ENCODE results near the gene ATP4B.
"Not testable (repeated sequence)": the region's sequence is repeated elsewhere in the genome, so short reads cannot be mapped to it uniquely, and the experiment has no call there.

Gene ATP4B

DNA sequence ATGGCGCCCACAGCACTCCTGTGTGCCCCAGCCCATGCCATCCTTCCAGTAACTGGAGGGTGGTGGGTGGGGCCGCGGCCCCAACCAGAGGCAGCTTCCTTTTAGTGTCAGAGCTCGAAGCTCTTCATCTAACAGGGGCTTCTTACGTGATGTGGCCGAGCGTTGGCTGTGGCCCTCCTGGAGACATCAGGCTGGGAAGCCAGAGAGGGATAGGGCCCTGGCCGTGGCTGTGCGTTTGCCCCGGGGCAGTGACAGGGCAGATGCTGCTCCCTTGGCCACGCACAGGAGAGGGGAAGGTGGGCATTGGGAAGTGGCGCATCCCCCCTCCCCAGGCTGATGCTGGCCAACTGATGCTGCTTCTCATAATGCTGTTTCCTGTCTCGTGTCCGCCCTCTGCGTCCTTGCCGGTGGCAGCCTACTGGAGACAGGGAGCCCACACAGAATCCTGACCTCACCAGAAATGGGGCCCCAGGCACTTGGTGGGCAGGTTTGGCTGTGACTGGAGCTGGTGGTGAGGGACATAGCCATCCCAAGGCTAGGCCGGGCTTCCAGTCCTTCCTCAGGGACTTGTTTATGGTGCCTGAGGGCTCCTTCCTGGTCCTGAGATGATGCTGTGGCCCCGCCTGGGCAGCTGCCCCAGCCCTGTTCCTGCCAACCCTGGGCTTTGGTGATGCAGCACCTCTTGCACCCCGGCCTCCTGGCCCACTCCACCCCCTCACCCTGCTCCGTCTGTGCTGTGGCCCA is 34.3 kb downstream of the ATP4B start:
- no peak for DNase-seq

DNA sequence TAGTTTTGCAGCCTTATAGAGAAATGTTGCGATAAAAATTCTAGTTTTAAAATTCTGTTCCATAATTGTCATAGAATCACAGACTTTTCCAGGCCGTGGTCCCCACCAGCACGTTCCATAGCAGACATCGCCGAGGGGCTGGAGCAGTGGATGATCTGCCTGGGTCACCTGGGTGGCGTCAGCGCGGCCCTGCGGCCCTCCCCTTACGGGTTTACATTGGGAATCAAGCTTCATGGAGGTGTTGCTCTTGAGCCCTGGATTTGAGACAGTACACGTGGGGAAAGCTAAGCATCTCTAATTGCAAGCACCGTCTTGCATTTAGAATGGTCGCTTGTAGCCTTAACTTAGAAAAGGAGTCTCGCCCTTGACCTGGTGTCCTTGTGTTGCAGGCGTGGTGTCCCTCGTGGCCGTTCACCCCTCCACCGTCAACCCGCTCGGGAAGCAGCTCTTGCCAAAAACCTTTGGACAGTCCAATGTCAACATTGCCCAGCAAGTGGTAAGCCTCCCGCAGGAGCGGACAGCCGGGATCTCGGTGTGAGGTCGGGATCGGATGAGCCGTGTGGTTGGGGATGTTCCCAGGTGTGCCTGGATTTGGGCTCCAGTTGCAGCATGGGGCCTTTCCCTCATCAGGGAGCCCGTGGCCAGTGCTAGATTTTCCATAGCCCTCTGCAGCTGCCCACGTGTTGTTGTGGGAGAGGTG is 35.1 kb downstream of the ATP4B start:
- DNase-seq: no peak

DNA sequence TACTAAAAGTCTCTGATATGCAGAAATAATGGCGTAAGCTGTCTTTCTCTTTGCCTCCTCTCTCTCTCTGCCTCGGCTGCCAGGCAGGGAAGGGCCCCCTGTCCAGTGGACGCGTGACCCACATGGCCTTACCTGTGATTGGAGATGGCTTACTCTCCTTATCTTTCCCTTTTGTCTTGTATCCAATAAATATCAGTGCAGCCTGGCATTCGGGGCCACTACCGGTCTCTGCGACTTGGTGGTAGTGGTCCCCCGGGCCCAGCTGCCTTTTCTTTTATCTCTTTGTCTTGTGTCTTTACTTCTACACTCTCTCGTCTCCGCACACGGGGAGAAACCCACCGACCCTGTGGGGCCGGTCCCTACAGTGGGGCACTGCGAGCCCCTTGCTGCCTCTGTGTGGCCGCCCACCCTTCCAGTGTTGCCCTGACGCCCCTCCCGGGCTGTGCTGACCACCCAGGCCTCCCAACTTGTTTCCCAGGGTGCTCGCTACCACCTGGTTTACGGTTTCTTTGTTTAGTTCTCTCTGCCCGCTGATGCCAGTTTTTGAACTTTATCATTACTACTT is 35.9 kb downstream of the ATP4B start:
- not testable (repeated sequence) for DNase-seq

DNA sequence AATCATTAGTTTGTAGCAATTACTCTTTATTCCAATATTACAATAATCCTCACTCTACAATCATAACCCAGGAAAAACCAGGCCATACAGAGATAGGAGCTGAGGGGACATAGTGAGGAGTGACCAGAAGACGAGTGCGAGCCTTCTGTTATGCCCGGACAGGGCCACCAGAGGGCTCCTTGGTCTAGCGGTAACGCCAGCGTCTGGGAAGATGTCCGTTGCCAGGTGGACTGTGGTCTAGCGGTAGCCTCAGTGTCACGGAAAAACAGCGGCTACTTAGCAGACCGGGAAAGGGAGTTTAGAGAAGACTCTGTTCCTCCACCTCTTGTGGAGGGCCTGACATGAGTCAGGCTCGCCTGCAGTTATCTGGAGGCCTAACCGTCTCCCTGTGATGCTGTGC is 36.5 kb downstream of the ATP4B start:
- DNase-seq: not testable (repeated sequence)

DNA sequence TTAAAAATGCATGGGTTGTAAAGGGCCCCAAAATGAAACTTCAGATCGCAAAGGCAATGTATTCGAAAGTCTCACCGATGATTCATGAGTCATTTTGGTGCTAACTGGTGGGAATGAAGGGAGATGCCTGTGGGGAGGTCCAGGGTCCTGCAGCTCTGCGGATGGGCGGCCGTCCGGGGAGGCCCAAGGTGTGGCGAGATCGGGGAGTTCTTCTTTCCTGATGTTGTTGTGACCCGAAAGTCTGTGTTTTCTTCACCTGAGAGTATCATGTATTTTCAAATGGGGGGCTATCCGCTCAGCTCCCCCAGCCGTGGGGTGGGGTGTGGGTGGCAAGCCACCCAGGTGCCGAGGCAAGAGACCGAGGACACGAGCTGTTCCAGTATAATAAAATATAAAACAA is 37.0 kb downstream of the ATP4B start:
- no peak for DNase-seq

DNA sequence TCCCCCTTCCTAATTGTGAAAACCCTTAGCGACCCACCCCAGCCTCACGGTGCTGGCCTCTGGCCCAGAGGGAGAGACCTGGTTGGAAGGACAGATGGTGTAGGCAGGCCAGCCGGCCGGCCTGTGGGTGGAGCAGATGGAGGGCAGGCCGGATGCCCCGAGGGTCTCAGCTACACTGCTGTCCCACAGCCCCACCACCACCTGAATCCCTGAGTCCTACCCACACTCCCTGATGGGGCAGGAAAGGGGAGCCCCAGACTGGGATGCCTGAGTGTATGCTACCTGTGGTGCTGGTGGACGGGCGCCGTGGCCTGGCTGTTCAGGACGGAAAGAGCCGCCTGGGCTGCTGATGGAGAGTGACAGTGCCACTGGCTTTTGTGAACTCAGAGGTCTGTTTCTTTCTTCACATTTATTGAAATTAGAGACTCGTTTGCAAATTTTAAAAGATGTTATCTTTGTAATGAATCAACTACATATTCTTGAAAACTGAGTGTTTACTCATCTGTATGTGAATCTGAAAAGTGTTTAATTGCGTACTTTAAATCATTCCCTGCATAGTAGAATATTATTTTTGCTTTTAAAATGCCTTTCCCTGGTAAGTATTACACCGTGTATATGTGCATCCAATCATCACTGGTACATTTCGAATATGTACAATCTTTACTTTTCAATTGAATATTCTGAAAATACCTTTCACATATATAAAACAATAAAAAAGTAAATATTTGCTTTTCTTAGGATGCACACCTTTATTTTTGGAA is 37.8 kb downstream of the ATP4B start:
- DNase-seq: no peak

DNA sequence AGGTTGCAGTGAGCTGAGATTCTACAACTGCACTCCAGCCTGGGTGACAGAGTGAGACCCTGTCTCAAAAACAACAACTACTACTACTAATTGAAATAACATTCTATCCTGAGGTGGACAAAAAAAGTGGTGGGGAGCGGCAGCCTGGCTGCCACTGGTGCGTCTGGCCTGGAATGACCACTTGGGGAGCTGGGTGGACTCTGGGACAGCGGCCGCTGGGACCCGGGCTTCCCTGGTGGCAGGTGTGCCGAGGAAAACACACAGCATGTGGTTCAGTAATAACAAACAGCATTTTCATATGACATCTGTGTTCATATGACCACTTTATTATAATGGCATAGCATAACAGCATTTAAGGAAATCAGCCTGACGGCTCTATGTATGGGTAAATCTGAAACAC is 39.5 kb downstream of the ATP4B start:
- no peak for DNase-seq

DNA sequence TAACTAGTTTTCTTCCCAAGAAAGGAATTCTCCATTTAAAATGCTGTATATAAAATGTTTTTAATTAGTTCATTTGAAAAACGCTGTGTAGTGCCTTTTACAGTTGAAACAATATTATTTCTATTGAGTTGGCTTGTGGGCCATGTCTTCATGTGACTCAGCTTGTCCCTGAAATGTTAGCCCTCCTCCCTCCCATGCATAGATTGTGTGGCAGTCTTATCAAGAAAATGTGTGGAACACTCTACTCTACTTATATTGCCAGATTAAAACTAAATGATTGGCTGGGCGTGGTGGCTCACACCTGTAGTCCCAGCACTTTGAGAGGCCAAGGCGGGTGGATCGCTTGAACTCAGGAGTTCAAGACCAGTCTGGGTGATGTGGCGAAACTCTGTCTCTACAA is 40.0 kb downstream of the ATP4B start:
- DNase-seq: no peak

DNA sequence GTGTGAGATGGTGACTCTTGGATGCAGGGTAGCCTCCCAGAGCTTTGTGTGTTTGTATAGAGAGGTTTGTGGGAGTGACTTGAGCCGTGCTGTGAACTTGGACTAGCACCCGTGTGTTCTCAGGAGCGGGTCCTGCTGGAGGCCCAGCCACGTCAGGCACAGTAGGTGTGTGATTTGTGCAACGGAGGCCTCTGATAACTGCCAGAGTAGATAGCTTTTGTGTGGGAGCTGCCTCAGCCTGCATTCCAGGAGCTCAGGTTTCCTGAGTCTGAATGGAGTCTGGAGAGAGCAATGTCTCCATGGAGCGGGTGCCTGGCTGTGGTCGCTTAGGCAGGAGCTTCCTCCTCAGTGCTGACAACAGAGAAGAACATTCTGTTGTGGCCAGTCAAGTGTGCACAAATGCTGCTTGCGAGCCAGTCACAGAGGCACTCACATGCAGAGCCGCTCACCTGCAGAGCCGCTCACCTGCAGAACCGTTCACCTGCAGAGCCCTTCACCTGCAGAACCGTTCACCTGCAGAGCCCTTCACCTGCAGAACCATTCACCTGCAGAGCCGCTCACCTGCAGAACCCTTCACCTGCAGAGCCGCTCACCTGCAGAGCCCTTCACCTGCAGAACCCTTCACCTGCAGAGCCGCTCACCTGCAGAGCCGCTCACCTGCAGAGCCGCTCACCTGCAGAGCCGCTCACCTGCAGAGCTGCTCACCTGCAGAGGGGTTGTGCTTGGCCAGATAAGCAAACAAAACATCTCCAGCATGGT is 40.8 kb downstream of the ATP4B start:
- DNase-seq: no peak

DNA sequence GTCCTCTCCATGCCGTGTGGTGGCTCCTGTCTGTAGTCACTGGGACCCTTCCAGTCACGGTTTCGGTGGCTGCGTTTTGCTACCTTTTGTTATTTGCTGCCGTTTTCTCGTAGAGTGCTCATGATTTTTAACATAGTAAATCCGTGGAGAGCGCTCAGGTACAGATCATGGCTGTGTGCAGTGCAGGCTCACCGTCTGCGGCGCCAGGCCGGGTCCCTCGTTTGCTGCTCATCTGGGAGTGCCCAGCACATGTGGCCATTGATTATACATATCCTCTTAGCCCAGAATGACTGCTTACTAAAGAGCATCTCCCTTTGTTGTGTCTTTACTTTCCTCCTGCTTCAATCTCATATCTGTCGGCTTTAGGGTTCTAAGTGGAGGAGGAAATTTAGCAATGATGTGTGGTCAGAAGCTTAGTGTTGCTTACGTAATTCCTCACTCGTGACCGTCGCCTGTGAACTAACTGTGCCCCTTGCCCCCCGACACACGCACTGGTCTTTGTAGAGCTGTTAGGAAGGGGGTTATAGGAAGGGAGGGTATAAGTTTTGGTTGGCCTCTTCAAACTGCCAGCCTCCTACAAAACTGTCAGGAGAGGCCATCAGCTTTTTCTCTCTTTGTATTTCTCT is 41.6 kb downstream of the ATP4B start:
- DNase-seq: no peak

DNA sequence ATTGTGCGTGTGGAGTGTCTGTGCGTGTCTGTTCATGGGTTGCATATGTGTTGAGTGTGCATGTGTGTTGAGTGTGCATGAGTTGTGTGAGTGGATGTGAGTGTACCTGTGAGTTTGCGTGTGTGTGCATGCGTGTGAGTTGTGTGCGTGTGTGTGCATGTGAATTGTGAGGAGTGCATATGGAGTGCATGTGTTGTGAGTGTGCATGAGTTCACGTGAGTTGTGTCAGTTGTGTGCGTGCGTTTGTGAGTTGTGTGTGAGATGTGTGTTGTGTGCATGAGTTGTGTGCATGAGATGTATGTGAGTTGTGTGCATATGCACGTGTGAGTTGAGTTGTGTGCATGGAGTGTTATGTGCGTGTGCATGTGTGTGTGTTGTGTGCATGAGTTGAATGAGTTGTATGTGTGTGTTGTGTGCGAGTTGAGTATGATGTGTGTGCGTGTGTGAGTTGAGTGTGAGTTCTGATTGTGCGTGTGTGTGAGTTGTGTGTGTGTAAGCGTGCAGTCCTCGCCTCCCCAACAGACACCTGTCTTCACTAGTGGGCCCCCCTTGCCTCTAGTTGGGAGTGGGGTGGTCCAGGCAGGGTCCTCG is 44.1 kb downstream of the ATP4B start:
- no peak for DNase-seq

DNA sequence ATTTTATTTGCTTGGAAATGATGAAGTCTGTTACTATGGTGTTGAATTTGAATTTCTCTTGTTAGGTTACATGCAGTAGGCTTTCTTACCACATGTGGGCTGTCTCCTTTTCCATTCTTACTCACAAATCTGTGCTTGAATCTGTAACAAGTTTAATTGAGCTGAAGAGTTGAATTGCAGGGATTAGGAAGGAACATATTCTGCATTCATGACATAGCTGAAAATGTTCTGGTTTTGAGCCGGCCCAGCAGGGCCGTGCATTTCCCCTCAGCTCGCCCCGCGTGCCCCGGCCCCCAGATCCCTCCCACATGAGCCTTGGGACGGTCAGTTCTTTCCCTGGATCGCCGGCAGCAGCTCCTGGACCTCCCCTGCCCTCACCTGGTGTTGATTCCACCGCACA is 45.4 kb downstream of the ATP4B start:
- no peak for DNase-seq

DNA sequence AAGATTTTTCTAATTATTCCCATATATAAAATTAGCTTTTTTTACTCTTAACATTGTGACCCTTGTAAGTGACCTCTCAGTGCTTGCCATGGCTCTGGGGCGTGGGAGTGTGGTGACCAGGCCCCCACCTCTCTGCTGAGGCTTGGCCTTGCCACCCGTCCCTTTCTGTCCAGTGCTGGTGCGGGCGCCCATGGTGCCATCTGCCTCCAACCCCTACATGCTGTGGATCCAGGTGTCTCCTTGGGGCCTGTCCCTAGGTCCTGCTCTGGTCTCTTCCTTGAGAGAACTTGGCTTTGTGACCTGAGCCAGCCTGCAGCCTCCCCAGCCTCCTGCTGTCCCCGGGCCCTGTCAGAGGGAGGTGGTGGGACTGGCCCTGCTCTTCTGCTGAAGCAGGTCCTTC is 46.0 kb downstream of the ATP4B start:
- no peak for DNase-seq

DNA sequence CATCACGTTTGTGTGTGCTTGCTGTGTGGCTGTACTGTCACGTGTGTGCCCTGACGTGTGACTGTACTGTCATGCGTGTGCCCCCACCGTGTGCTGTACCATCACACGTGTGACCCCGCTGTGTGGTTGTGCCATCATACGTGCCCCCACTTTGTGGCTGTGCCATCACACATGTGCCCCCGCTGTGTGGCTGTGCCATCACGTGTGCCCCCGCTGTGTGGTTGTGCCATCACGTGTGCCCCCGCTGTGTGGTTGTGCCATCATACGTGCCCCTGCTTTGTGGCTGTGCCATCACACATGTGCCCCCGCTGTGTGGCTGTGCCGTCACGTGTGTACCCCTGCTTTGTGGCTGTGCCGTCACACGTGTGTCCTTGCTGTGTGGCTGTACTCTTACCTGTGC is 47.7 kb downstream of the ATP4B start:
- no peak for DNase-seq

DNA sequence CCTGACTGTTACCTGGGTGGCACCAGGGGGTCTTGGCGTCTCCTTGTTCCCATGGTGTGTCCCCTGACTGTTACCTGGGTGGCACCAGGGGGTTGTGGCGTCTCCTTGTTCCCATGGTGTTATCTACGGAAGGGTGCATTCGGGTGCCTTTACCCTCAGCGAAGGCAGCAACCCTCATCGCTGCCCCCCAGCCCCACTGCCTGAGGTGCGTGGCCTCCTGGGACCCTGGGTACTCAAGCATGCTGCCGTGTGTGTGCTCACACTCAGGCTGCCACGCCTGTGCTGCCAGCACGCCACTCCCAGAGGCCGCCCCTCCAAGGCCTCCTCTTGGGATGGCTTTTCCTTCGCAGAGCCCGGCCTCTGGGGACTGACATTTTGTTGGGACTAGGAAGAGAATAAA is 48.4 kb downstream of the ATP4B start:
- DNase-seq: no peak

DNA sequence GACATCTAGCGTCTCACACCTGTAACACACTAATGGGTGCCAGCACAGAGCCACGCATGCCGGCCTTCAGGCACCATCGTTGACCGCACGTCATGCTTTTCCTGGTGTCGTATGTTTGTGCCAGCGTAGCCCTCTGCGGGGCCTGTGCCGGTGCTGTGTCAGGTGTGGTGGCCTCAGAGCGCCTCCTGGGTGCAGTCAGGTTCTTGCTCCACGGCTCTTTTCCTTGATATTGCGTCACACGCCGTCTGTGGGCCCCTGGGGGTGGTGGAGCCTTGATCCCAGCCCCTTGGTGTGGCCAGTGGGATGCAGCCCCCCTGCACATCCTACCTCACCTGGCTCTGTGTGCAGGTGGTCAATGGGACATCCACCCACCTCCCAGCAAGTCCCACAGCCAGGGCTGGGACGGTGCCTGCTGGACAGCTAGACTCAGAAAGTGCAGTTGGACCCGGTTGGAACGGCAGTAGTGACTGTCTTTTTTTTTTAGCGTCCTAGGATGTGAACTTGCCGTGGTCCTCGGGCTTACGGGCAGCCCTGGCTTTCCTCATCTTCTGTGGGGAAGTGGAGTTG is 48.9 kb downstream of the ATP4B start:
- no peak for DNase-seq

DNA sequence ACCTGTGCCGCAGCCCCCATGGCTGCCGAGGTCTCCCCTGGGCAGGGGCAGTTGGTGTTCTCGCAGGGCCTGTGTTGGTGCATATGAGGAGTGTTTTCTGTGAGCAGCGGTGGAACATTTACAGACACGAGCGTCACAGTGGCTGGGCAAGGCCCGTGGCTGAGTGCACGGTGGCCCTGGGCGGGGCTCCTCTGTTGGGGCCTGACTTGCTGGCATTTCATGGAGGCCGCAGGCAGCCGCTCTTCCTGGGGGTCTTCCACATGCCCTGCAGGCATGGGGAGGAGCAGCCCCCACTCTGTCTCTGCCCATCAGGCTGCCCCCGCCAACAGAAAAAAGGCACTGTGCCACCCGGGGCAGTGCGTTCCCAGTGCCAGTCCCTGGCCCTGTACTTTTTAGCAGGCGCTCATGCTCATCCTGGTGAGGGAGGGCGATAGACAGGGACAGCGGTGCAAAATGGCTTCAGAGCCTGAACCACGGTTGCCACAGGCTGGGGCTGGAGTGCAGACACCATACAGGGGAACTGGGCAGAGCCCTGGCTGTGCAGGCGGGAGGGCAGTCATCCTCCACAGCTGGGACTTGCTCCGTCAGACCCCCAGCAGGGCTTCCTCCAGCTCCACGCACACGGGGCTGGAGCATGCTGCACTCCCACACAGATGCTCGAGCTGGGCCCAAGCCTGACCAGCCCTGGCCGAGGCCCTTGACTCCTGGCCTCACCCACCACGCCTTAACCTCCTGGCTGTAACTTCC is 49.9 kb downstream of the ATP4B start:
- no peak for DNase-seq

DNA sequence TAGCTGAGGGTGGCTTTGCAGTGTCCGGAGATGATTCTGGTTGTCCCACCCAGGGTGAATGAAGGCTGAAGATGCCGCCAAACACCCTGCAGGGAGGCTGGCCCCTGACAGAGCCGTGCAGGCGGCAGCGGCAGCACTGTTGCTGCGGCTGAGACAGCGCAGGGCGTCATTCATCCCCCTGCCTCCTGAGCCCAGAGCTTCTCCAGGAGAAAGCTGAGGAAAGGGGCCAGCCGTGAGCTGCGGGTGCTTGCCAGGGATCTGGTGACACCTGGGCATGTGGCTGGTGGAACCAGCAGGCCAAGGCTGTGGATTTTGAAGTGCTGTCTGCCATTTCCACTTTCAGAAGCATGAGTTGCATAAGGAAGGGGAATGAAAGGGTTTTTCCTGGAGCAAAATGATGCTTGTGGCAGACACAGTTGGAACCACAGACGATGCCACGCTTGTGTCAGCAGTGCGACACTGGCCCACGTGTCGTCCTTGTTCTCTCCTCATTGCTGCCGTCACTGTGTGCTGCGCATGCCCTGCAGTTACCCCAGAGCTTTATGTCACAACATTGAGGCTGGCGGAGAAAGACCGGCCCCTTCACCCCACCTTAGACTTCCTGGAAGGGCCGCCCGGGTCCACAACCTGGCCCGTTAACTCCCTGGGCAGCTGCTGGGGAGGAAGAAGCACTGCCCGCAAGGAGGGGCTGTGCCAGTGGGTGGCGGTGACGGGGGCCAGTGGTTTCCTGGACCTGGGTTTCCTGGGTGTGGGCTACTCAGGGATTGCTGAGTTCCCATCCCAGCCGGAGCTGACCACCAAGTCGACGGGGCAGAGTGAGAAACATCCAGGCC is 50.7 kb downstream of the ATP4B start:
- DNase-seq: no peak

DNA sequence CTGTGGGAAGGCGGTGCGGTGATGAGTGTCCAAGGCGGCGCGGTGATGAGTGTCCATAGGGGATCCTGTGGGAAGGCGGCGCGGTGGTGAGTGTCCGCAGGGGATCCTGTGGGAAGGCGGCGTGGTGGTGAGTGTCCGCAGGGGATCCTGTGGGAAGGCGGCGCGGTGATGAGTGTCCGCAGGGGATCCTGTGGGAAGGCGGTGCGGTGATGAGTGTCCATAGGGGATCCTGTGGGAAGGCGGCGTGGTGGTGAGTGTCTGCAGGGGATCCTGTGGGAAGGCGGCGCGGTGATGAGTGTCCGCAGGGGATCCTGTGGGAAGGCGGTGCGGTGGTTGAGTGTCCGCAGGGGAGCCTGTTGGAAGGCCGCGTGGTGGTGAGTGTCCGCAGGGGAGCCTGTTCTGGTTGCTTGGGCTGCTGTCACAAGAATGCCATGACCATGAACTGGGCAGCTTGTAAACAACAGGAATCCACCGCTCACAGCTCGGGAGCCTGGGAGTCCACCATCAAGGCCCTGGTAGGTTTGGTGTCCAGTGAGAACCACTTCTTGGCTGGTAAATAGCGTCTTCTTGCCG is 52.0 kb downstream of the ATP4B start:
- no peak for DNase-seq

DNA sequence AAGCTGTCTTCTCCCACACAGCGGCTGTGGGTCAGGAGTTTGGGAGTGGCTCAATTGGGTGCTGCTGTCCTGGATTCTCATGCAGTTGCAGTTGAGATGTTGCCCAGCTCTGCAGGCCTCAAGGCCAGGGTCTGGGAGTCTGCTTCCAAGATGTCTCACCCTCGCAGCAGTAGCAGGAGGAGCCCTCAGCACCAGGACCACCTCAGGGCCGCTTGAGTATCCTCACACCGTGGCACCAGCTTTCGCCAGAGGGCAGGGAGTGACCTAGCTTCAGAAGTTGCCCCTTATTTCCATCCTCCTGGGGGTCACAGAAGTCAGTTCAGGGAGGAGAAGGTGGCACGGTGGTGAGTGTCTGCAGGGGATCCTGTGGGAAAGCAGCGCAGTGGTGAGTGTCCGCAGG is 52.5 kb downstream of the ATP4B start:
- no peak for DNase-seq
